ENCODE measurements around the gene P2RY6.

P2RY6 gene

DNA sequence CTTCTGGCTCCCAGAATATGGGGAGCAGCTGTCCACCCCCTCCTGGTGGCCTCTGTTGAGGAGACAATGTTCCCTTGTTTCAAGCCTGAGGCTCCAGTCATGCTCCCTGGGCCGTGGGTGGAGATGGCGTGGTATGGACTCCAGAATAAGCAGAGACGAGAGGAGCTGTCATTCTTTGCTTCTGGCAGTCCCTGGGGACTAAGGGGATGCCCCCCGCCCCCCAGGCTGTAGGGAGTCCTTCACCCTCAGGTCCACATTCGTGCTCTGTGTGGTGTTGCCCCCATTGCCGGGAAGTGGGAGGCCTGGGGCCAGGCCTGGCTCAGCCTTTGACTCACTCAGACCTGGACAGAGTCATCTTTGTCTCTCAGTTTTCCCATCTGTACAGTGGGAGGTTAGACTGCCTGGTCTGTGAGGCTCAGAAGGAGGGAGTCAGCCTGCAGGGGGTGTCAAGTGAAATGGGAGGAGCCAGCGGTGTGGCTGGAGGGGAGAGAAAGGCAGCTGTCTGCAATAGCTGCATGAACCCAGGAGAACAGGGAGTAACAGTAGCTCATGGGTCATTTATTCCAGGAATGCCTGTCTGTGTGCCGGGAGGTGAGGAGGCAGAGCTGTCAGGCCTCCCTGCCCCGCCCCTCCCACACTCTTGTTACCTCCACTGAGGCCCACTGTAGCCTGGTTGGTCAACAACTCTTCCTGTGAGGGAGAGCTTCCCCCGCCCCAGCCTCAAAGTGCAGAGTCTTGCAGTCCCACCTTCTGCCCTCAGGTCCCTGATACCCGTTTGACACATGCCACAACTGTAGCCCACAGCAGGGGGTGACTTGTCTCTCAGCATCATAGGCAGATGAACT, 42.2 kb downstream of the P2RY6 start:
- no peak for DNase-seq (ENCODE audit: extremely low read depth in 1 of 2, low read depth in 1 of 2)

DNA sequence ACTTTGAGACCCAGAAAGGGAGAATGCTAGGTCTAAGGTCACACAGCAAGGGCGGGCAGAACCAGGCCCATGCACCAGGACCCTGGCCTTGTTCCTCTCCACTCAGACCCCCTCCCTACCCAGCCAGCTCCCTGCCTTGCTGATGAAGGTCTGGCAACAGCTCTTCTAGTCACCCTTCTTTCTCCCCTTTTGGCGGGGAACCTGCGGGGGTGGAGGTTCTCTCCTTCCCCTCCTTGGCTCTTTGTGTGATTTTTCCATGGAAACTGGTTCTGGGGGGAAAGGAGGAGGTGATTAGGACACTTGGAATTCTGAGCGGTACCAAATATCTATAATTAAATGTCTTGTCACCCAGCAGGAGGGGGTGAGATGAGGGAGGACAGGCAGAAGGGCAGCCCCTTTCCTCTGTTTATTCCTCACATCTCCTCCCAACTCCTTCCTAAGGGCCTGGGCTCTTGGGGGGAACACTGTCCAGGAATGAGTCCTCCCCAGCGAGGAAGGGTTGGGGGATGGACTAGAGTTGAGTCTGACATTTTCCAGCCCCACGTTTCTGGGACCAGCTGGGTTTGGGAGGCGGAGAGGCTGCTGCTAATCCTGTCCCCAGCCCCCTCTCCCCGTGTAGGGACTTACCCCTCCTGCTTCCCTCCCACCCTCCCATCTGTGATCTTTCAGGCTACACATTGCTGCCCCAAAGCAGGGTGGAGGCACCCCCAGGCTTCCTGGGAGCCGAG, 43.3 kb downstream of the P2RY6 start:
- no peak for DNase-seq (ENCODE audit: extremely low read depth in 1 of 2, low read depth in 1 of 2)

DNA sequence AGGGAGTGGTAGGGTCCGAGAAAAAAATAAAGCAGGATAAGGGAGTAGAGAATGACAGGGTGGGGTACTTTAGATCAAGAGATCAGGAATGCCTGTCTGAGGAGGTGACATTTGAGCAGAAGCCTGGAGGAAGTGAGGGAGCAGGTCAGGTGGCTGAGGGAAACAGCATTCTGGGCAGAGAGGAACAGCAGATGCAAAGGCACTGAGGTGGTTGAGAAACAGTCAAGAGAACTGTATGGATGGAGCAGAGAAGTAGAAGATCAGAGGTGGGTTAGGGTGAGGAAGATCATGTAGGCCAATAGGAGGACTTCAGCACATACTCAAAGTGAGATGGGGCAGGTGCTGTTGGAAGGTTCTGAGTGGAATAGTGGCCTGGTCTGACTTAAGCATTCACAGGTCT, 44.3 kb downstream of the P2RY6 start:
- no peak for DNase-seq (ENCODE audit: extremely low read depth in 1 of 2, low read depth in 1 of 2)

- DNase-seq (ENCODE audit: extremely low read depth in 1 of 2, low read depth in 1 of 2) = no peak
Observed at GRCh38 chr11:73317373-73317772, 45.2 kb downstream of the P2RY6 start.

DNA sequence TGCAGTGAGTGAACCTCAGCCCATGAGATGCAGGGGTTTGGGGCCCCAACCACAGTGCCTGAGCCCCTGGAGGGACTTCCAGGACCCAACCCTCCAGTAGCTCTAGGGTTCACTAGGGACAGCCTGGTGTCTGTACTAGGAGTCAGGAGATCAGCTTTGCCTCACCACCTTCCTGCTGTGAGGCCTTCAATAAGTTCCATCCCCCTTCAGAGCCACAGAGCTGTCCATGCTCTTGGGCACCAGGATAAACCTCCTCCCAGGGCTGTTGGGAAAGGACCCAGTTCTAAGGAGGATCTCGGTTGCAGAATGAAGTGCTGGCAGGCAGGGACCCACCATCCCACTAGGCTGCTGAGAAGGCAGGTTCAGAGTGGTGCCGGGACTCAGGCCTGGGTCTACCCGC, 45.7 kb downstream of the P2RY6 start:
- DNase-seq (ENCODE audit: extremely low read depth in 1 of 2, low read depth in 1 of 2) = no peak

GRCh38 chr11:73318501-73319011, 46.4 kb downstream of the P2RY6 start:
- no peak for DNase-seq (ENCODE audit: extremely low read depth in 1 of 2, low read depth in 1 of 2)

DNA sequence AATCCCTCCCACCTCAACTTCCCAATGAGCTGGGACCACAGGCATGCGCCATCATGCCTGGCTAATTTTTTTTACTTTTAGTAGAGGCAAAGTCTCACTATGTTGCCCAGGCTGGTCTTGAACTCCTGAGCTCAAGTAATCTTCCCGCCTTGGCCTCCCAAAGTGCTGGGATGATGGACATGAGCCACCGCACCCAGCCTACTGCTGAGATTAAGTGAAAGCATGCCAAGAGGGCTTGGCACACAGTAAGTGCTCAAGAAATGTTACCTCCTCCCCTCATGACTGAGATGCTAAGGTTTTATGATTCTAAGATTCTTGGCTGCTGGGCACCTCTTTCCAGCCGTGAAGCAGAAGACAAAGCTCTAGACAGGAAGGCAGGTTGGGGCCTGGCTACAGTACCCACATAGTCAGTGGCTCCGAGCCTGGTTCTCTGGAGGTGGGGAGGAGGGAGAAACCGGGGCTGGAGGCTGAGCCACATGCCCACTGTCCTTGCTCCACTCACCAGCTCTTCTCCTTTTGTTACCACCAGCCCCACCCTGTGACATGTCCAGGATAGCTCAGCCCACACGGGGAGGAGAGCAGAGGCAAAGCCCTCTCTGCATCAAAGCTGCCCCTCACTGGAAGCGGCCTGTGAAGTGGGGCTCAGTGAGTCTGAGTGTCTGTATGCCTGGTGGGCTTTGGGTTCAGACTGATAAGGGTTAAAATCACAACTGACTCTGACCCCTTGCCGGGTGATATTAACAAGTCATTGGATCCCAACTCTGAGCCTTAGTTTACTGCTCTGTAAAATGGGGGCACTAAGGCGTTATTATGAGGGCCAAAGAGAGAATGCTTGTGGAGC, 48.8 kb downstream of the P2RY6 start:
- DNase-seq (ENCODE audit: extremely low read depth in 1 of 2, low read depth in 1 of 2) = no peak

DNA sequence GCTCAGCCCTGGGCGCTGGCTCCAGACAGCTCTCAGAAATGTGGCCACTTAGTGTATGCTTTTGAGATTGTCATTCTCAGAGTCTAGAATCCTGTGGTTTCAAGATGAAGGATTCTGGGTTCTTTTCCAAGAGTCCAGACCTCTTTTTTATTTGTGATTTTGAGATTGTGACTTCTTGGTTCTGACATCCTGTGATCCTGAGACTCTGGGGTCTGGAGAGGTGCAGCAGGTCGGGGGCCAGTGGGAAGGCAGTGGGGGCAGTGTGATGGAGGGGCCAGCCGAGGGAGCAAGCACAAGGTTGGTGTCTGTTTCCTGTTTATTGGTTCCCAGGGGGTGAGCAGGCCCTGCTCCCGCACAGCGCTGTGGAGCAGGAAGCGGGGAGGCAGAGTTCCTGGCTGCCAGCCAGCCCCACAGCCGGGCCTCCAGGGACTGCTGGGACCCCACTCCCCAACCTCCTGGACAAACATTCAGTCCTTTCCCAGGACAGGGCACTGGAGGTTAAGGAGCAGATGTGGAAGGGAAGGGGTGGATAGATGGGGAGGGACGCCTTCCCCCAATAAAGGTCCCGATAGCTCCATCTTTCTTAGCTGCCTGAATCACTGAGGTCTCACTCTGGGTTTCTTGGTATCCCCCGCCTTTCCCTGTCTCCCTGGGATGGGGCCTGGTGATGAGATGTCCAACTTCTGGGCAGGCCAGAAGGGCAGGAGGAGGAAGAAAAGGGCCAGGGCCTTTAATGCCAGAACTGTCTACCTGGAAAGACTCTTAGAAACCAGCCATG, 49.7 kb downstream of the P2RY6 start:
- DNase-seq (ENCODE audit: extremely low read depth in 1 of 2, low read depth in 1 of 2) = no peak

DNA sequence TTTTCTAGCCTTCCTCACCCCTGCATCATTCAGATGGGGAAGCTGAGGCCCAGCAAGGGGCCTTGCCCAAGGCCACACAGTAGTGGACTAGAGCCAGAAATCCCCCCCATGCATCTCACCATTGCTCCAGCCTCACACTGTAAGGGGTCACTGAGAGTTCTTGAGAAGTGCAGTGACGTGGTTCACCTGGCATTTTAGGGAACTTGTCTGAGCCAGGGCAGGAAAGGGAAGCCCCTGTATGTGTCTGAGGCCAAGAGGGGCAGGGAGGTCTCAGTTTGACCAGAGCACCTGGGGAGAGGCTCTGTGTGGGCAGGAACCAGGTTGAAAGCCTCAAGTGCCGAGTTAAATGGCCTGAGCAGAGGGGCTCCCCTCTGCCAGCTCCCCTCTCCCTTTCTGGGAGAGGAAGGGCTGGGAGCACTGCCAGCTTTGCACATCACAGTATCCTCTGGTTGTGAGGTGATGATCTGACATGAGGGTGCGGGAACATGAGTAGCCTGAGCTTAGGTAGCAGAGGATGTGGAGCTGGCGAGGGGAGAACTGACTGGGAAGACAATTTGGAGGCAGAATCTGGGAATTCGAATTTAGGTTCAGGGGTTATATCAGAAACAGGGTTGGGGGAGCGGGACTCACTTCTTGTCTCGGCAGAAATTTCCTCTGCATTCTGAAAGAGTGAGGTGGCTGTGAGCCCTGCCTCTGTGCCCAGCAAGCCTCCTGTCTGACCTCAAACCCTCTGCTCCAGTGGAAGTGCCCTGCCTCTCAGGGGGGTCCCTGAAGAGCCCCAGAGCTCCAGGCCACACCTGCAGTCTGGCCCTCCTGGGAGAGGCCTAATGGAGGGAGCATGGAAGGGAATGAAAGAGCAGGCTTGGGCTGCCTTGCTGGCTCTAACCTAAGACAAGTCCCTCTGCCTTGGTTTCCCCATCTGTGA, 50.5 kb downstream of the P2RY6 start:
- no peak for DNase-seq (ENCODE audit: extremely low read depth in 1 of 2, low read depth in 1 of 2)

DNA sequence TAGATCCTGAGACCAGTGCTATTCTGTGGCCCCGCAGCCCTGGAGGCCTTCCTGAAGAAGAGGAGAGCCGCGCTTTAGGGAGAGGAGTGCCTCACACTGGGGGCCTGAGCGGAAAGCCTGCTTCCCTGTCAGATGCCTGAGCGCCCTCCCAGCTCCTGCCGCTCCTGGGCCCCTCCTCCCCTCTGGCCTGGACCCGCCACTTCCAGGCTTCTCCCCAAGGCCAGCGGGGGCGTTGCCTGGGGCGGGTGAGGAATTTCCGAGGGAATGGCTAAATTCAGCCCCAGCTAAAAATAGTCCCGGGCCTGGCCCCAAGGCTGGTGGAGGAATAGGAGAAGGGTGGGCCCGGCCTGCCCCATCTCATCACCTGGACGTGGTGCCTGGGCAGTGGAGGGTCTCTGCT, 51.3 kb downstream of the P2RY6 start:
- no peak for DNase-seq (ENCODE audit: extremely low read depth in 1 of 2, low read depth in 1 of 2)

- no peak for DNase-seq (ENCODE audit: extremely low read depth in 1 of 2, low read depth in 1 of 2)
Observed at GRCh38 chr11:73324116-73324515, 52.0 kb downstream of the P2RY6 start.

DNA sequence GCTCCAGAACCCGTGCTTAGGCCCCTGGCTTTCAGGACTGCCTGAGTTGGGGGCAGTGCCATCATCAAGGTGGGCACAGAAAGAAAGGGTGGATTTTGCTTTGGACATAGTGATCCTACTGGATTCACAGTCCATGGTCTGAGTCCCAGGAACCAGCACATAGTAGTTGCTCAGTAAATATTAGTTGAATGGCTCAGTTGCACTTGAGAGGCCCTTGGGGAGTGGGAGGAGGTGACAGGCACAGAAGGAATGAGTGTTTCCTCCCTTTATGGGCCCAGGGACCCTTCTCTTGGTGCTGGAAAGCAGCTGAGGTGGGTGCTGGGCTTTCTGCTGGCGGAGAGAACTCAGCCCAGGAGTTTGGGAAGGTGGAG, 52.5 kb downstream of the P2RY6 start:
- no peak for DNase-seq (ENCODE audit: extremely low read depth in 1 of 2, low read depth in 1 of 2)

DNA sequence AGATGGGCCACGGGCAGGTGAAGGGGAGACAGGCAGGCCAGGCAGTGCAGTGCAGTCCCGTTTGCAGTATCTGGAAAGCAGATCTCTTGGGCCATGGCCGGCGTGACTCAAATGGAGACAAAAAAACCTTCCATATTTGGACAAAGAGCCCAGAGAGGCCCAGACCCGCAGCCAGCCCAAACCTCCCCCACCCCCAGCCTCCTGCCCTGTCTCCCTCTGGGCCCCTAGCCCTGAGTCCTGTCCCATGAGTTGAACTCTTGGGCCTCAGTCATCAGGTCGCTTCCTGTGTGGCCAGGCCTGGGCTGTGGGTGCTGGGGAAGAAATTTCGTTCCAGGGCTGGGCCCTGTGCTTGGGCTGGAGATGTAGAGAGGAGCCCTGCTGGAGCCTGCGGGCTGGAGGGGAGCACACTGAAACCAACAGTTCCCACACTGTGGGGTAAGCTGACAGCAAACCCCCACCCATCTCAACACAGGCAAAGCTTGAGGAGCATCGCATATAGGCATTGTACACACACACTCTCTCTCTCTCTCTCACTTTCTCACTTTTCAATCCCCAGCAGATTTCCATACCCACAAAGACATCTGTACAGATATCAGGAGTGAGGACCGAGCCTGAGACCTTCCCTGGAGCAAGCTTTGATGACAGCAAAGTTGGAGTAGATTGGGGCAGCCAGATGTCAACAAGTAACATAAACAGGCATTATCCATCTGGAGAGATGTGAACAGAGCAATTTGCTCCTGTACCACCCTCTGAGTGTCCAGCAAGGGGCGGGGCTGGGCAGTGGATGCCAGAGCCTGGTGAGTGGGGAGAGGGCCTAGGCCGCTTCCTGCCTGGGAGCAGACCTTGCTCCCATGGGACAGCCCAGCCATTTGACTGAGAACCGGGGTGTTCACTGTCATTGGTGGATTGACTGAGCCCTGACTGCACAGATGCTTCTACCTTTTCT, 53.2 kb downstream of the P2RY6 start:
- DNase-seq (ENCODE audit: extremely low read depth in 1 of 2, low read depth in 1 of 2) = no peak

DNA sequence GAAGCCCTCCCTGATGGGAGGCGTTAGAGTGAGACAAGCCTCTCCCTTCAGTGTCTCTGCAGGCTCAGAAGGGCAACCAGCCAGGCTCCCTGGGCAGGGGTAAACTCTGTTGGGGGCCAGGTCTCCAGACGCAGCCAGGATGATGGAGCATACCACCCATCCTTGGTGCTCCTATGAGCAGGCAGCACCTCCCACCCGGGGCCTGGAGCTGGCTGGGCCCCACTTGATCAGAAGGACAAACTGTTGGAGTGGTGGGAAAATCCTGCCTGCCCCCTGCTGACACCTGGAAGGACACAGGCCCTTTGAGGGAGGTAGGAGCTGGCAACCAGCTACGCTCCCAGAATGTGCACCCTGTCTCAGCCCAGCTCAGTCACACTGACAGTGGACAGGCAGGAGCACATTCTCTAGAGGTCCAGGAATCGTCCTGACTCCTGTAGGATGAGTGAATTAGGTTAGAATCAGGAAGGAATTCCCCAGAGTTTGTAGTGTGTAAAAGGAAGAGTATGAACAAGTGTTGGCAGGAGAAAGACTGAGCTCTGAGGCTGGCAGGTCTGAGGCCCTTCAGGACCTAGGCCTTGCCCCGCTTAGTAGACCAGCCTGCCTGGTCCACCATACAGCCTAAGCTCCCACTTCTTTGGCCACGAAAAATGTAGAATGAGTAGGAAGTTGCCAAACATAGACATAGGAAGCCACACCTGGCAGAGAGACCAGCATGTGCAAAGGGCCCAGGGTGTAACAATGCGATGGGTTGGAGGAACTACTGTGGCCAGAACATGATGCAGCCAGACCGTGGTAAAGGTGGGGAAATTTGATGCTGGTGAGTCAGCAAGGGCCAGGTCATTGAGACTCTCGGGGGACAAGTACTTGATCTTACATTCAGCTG, 55.0 kb downstream of the P2RY6 start:
- no peak for DNase-seq (ENCODE audit: extremely low read depth in 1 of 2, low read depth in 1 of 2)

GRCh38 chr11:73327812-73328364, 55.8 kb downstream of the P2RY6 start:
- no peak for DNase-seq (ENCODE audit: extremely low read depth in 1 of 2, low read depth in 1 of 2)

DNA sequence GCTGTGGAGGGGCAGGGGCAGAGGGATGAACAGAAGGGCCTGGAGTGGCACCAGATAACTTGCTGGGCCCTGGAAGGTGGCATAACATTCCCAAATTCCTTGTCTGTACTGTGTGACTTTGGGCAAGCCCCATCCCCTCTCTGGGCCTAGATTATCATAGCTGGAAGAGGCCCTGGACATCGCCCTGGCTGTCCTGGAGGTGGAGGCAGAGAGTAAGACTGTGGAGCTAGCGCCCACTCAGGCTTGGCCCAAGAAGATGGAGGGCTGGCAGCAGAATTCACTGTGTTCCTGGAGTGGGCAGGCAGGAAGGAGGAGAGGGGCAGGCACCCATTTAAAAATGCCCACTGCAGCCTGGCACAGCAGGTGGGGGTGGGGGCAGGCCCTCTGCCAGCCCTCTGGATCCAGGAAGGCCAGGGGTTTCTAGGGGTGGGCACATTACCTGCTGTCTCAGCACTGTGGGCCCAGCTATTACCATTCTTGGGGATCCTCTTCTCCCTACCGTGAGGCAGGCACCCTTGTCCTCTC, 58.5 kb downstream of the P2RY6 start:
- DNase-seq (ENCODE audit: extremely low read depth in 1 of 2, low read depth in 1 of 2) = no peak

Data from activated CD8-positive, alpha-beta memory T cell treated with anti-CD3 and anti-CD28 coated beads for 1 hour (primary cell).